H1 (cell line): ENCODE measurements around the gene LOC128125822.

Source experiments
- CTCF ChIA-PET: fragments of 300-600 bp; sonication (Branson Sonifier 250); formaldehyde crosslinking; loops from one replicate; lab custom pipeline; 2021; ENCODE audit not compliant: partially characterized antibody; lab: Charles Lee
- POLR2A ChIA-PET: fragments of 300-600 bp; sonication (Branson Sonifier 250); formaldehyde crosslinking; loops from one replicate; lab custom pipeline; 2021; ENCODE audit warnings: inconsistent platforms; ENCODE audit not compliant: partially characterized antibody; lab: Charles Lee
- DNase-seq, 2 experiments: peaks; one replicate each; pipeline versions ENCODE4 v3.0.0 to v3.0.0-alpha.2; 2010 to 2022; ENCODE audit warnings: low spot score in 2 of 2, low read depth in 1 of 2, mixed read lengths in 1 of 2
- FAIRE-seq: peaks from 2 replicates; lab custom pipeline; 2011; peaks lifted over from hg19 to GRCh38; lab: Jason Lieb, UNC
- H2AFZ ChIP-seq: 2 replicates; pipeline ENCODE4 v1.8.1; 2012; ENCODE audit warnings: low read length, inconsistent platforms
- H2AK5ac ChIP-seq: 2 replicates; pipeline ENCODE4 v1.6.1; 2013; ENCODE audit warnings: low read depth, low read length
- H2BK120ac ChIP-seq: replicated peaks from 2 replicates; pipeline ENCODE3; 2013; ENCODE audit warnings: low read depth, low read length, inconsistent platforms
- H2BK12ac ChIP-seq: 2 replicates; pipeline ENCODE4 v1.6.1; 2013; ENCODE audit warnings: low read depth, low read length
- H2BK15ac ChIP-seq: 2 replicates; pipeline ENCODE4 v1.6.1; 2013; ENCODE audit warnings: low read length
- H2BK20ac ChIP-seq: 2 replicates; pipeline ENCODE4 v1.6.1; 2013; ENCODE audit warnings: low read length
- H2BK5ac ChIP-seq: 2 replicates; pipeline ENCODE4 v1.6.1; 2013; ENCODE audit warnings: low read depth, low read length
- H3K14ac ChIP-seq: 2 replicates; pipeline ENCODE4 v1.6.1; 2013; ENCODE audit warnings: inconsistent platforms; ENCODE audit not compliant: insufficient read length
- H3K18ac ChIP-seq: 2 replicates; pipeline ENCODE4 v1.6.1; 2013; ENCODE audit warnings: low read length; ENCODE audit errors: extremely low read depth
- H3K23ac ChIP-seq: 2 replicates; pipeline ENCODE4 v1.6.1; 2013; ENCODE audit warnings: inconsistent platforms; ENCODE audit not compliant: insufficient read length
- H3K23me2 ChIP-seq: 2 replicates; pipeline ENCODE4 v1.6.1; 2013; ENCODE audit warnings: low read depth, low read length
- H3K27ac ChIP-seq: 2 replicates; pipeline ENCODE4 v1.6.1; 2011; ENCODE audit warnings: low read depth, low read length, inconsistent platforms
- H3K27me3 ChIP-seq, 4 experiments: replicated peaks in 1 of 4; 1 replicate in 1 of 4; 2 replicates in 3 of 4; pipeline versions ENCODE4 v1.6.1 to v1.8.1; 2011 to 2013; ENCODE audit warnings: low read length in 3 of 4, mild to moderate bottlenecking in 3 of 4, inconsistent platforms in 2 of 4, mixed read lengths in 2 of 4, moderate library complexity in 1 of 4; ENCODE audit not compliant: control insufficient read depth in 3 of 4, insufficient read depth in 3 of 4; ENCODE audit errors: extremely low read depth in 1 of 4
- H3K36me3 ChIP-seq, 4 experiments: 2 replicates each; pipeline versions ENCODE4 v1.6.1 to v1.8.1; 2011 to 2013; ENCODE audit warnings: mild to moderate bottlenecking in 4 of 4, low read length in 3 of 4, moderate library complexity in 2 of 4, control low read depth in 1 of 4, inconsistent platforms in 1 of 4; ENCODE audit not compliant: insufficient read depth in 4 of 4, control insufficient read depth in 2 of 4
- H3K4ac ChIP-seq: replicated peaks from 2 replicates; pipeline ENCODE3; 2013; ENCODE audit warnings: low read length, low read depth, mixed read lengths, inconsistent platforms; ENCODE audit not compliant: insufficient read length
- H3K4me1 ChIP-seq, 4 experiments: replicated peaks in 1 of 4; 1 replicate in 1 of 4; 2 replicates in 3 of 4; pipeline versions ENCODE4 v1.6.1 to v1.8.1; 2011 to 2013; ENCODE audit warnings: low read length in 3 of 4, inconsistent platforms in 2 of 4, mixed read lengths in 1 of 4; ENCODE audit not compliant: insufficient read depth in 4 of 4, control insufficient read depth in 3 of 4
- H3K4me2 ChIP-seq, 2 experiments: 2 replicates each; pipeline versions ENCODE4 v1.6.1 to v1.8.1; 2011 to 2013; ENCODE audit warnings: low read depth in 2 of 2, low read length in 2 of 2, control low read depth in 1 of 2, inconsistent platforms in 1 of 2, mild to moderate bottlenecking in 1 of 2; ENCODE audit not compliant: insufficient read depth in 1 of 2
- H3K4me3 ChIP-seq, 4 experiments: fragments of 200-600, 300-600 bp in 1 of 4; sonication (generic), shearing (Covaris generic), sonication (Bioruptor Twin) in 1 of 4; 2 replicates each; pipeline versions ENCODE4 v1.5.1 to v1.8.1; 2011 to 2016; ENCODE audit warnings: low read length in 4 of 4, low read depth in 3 of 4, control low read depth in 2 of 4, inconsistent platforms in 2 of 4, mild to moderate bottlenecking in 2 of 4, mixed read lengths in 1 of 4, moderate library complexity in 1 of 4; ENCODE audit not compliant: insufficient read depth in 2 of 4; ENCODE audit errors: extremely low read depth in 1 of 4
- H3K56ac ChIP-seq: replicated peaks from 2 replicates; pipeline ENCODE3; 2013; ENCODE audit warnings: low read depth, mild to moderate bottlenecking, mixed read lengths, low read length, inconsistent platforms; ENCODE audit not compliant: insufficient read length
- H3K79me1 ChIP-seq: 2 replicates; pipeline ENCODE4 v1.6.1; 2013; ENCODE audit warnings: low read depth, low read length, control low read depth
- H3K79me2 ChIP-seq, 2 experiments: 2 replicates each; pipeline versions ENCODE4 v1.6.1 to v1.8.1; 2012 to 2013; ENCODE audit warnings: low read length in 2 of 2, mild to moderate bottlenecking in 2 of 2, inconsistent platforms in 1 of 2; ENCODE audit not compliant: insufficient read depth in 2 of 2, control insufficient read depth in 1 of 2
- H3K9ac ChIP-seq, 4 experiments: replicated peaks in 1 of 4; 1 replicate in 1 of 4; 2 replicates in 3 of 4; pipeline versions ENCODE4 v1.6.1 to v1.8.1; 2011 to 2013; ENCODE audit warnings: low read depth in 3 of 4, low read length in 3 of 4, control low read depth in 2 of 4, mild to moderate bottlenecking in 2 of 4, moderate library complexity in 2 of 4, inconsistent platforms in 1 of 4; ENCODE audit errors: extremely low read depth in 1 of 4
- H3K9me3 ChIP-seq, 2 experiments: 2 replicates each; pipeline versions ENCODE4 v1.6.1 to v1.8.1; 2012 to 2013; ENCODE audit warnings: mild to moderate bottlenecking in 2 of 2, moderate library complexity in 2 of 2, control low read depth in 1 of 2, inconsistent platforms in 1 of 2, low read depth in 1 of 2, low read length in 1 of 2, mixed read lengths in 1 of 2; ENCODE audit not compliant: insufficient read depth in 2 of 2
- H4K20me1 ChIP-seq, 2 experiments: replicated peaks in 1 of 2; 2 replicates each; pipeline versions ENCODE3 to v1.8.1; 2011 to 2013; ENCODE audit warnings: inconsistent platforms in 2 of 2, low read length in 2 of 2, mild to moderate bottlenecking in 1 of 2; ENCODE audit not compliant: insufficient read depth in 2 of 2, control insufficient read depth in 1 of 2
- H4K5ac ChIP-seq: 2 replicates; pipeline ENCODE4 v1.6.1; 2013; ENCODE audit warnings: low read length, low read depth, mixed read lengths, inconsistent platforms; ENCODE audit not compliant: insufficient read length
- H4K8ac ChIP-seq: 2 replicates; pipeline ENCODE4 v1.8.0; 2013; ENCODE audit warnings: mild to moderate bottlenecking, moderate library complexity, low read length, inconsistent platforms; ENCODE audit not compliant: insufficient read depth; ENCODE audit errors: extremely low read depth
- H4K91ac ChIP-seq: replicated peaks from 2 replicates; pipeline ENCODE3; 2013; ENCODE audit warnings: low read length, mixed read lengths, inconsistent platforms; ENCODE audit not compliant: insufficient read length
- FOSL1 ChIP-seq: IDR thresholded peaks from 2 replicates; pipeline ENCODE4 v1.6.1; 2011; ENCODE audit warnings: mild to moderate bottlenecking, low read depth, low read length, moderate library complexity; ENCODE audit not compliant: insufficient read depth
- POLR2A ChIP-seq, 2 experiments: IDR thresholded peaks; 1 replicate in 1 of 2; 2 replicates in 1 of 2; pipeline ENCODE4 v1.6.1; 2011; ENCODE audit warnings: low read depth in 2 of 2, low read length in 2 of 2, mild to moderate bottlenecking in 2 of 2; ENCODE audit errors: control extremely low read depth in 1 of 2
- WGBS, 2 experiments: shearing (Covaris generic) in 1 of 2; methylation state at CpG; one replicate each; pipeline versions ENCODE4 v1.1.6 to v1.1.7; 2013 to 2015; ENCODE audit warnings: low lambda C conversion rate in 2 of 2, mixed read lengths in 2 of 2, inconsistent platforms in 1 of 2, low coverage in 1 of 2, missing lambda C conversion rate in 1 of 2; ENCODE audit not compliant: insufficient replicate concordance in 2 of 2, insufficient coverage in 1 of 2, insufficient read length in 1 of 2; ENCODE audit errors: extremely low coverage in 1 of 2, missing lambda C conversion rate in 1 of 2; 5-methylcytosine and 5-hydroxymethylcytosine counted together

Gene LOC128125822

GRCh38 chr6:63579937-63580703, 7.8 kb downstream of the LOC128125822 start:
- Histone ChIP-seq H3K27me3 (no peaks in the 10 kb centered on the region), H2BK120ac (no peak overlapping the region), H3K4me2 (no peak overlapping the region), H3K4me1 (no peaks in the 10 kb centered on the region), H3K23me2 (no peaks in the 10 kb centered on the region), H4K91ac (no peak overlapping the region), H2AK5ac (no peak overlapping the region), H2BK20ac (no peak overlapping the region), H3K27ac (no peak overlapping the region), H3K14ac (no peak overlapping the region), H3K4me3 (no peak overlapping the region), H4K5ac (no peak overlapping the region), H2AFZ (no peak overlapping the region), H4K8ac (no peak overlapping the region), H3K9ac (no peak overlapping the region), H2BK15ac (no peak overlapping the region), H2BK12ac (no peak overlapping the region), H3K79me1 (no peaks in the 10 kb centered on the region), H4K20me1 (peaks cover 2 to 4% of the 10 kb centered on the region in 2 experiments), H3K18ac (no peak overlapping the region), H3K4ac (no peak overlapping the region), H3K23ac (no peak overlapping the region), H3K79me2 (peaks cover 2 to 35% of the 10 kb centered on the region in 2 experiments; a peak in 3 of 4 replicates), H3K36me3 (peaks cover 16 to 69% (median 49%) of the 10 kb centered on the region in 4 experiments; a peak in 7 of 8 replicates), H3K9me3 (no peaks in the 10 kb centered on the region), H3K56ac (no peak overlapping the region), H2BK5ac (no peak overlapping the region)
- CTCF ChIA-PET, result interaction anchor here (0.8 kb wide), 1 partner anchor 18 kb away, joined by 3 read pairs; no protein-coding TSS in a partner anchor
- DNase-seq (no peak), FAIRE-seq (no peak)
- no peak for TF ChIP-seq FOSL1
- peak in 1 of 2 experiments; percentile 52; a peak in 1 of 3 replicates for TF ChIP-seq POLR2A (IDR thresholded peaks at IDR 0.05; ENCODE audit: control extremely low read depth in 1 of 2, low read depth in 2 of 2, low read length in 2 of 2)
- POLR2A ChIA-PET, result interaction anchor here (0.7 kb wide), 1 partner anchor 179 kb away, joined by 3 read pairs; no protein-coding TSS in a partner anchor
- WGBS, 2 experiments, result 92% methylated on average over 6 of the region's 6 CpGs; no CpG with 5 or more reads in 1 of the 2 experiments
